H9 (cell line): ENCODE data around the gene TNPO2. TPM values are rescaled to one million over a fixed set of nuclear protein-coding genes. Genes with fewer than 3 reads are reported as not detected.

Experiments used
- DNase-seq: peaks from one replicate; pipeline ENCODE4 v3.0.0-alpha.2; 2017
- H2AFZ ChIP-seq: one replicate; pipeline ENCODE4 v1.6.1; 2013; ENCODE audit warnings: mild to moderate bottlenecking, low read length, control low read depth, moderate library complexity
- H2AK5ac ChIP-seq: 2 replicates; pipeline ENCODE4 v1.6.1; 2013; ENCODE audit warnings: low read length, control low read depth, mixed read lengths; ENCODE audit not compliant: insufficient read length
- H2BK120ac ChIP-seq: one replicate; pipeline ENCODE4 v1.6.1; 2013; ENCODE audit warnings: low read depth, mild to moderate bottlenecking, low read length, control low read depth, inconsistent platforms; ENCODE audit not compliant: poor library complexity, severe bottlenecking
- H2BK12ac ChIP-seq: 2 replicates; pipeline ENCODE4 v1.6.1; 2013; ENCODE audit warnings: low read length, control low read depth, mixed read lengths, low read depth; ENCODE audit not compliant: insufficient read length
- H2BK15ac ChIP-seq: 2 replicates; pipeline ENCODE4 v1.6.1; 2013; ENCODE audit warnings: low read depth, low read length, control low read depth
- H2BK20ac ChIP-seq: one replicate; pipeline ENCODE4 v1.6.1; 2013; ENCODE audit warnings: low read depth, mild to moderate bottlenecking, low read length, control low read depth, inconsistent platforms; ENCODE audit not compliant: poor library complexity, severe bottlenecking
- H2BK5ac ChIP-seq: 2 replicates; pipeline ENCODE4 v1.6.1; 2013; ENCODE audit warnings: low read length, control low read depth, mixed read lengths; ENCODE audit not compliant: insufficient read length
- H3K14ac ChIP-seq: 2 replicates; pipeline ENCODE4 v1.6.1; 2013; ENCODE audit warnings: low read length, control low read depth; ENCODE audit not compliant: insufficient read depth
- H3K18ac ChIP-seq: 2 replicates; pipeline ENCODE4 v1.6.1; 2013; ENCODE audit warnings: low read depth, mild to moderate bottlenecking, mixed read lengths, low read length, control low read depth; ENCODE audit not compliant: insufficient read length
- H3K23ac ChIP-seq: 2 replicates; pipeline ENCODE4 v1.6.1; 2013; ENCODE audit warnings: low read length, control low read depth, mixed read lengths, low read depth; ENCODE audit not compliant: insufficient read length
- H3K23me2 ChIP-seq: 2 replicates; pipeline ENCODE4 v1.6.1; 2013; ENCODE audit warnings: low read depth, mild to moderate bottlenecking, mixed read lengths, low read length, control low read depth; ENCODE audit not compliant: insufficient read length, poor library complexity, severe bottlenecking
- H3K27ac ChIP-seq: 2 replicates; pipeline ENCODE4 v1.5.1; 2013; ENCODE audit warnings: low read length, control low read depth, mixed read lengths, low read depth; ENCODE audit not compliant: insufficient read length
- H3K27me3 ChIP-seq: 2 replicates; pipeline ENCODE4 v1.6.1; 2013; ENCODE audit warnings: low read length, control low read depth, inconsistent platforms; ENCODE audit not compliant: insufficient read depth
- H3K4ac ChIP-seq: 2 replicates; pipeline ENCODE4 v1.6.1; 2013; ENCODE audit warnings: low read depth, mild to moderate bottlenecking, control low read depth, inconsistent platforms, low read length, moderate library complexity
- H3K4me1 ChIP-seq: 2 replicates; pipeline ENCODE4 v1.6.1; 2013; ENCODE audit warnings: low read length, control low read depth, inconsistent platforms; ENCODE audit not compliant: insufficient read depth
- H3K4me2 ChIP-seq: 2 replicates; pipeline ENCODE4 v1.6.1; 2013; ENCODE audit warnings: low read length, control low read depth, mixed read lengths; ENCODE audit not compliant: insufficient read length, insufficient read depth
- H3K56ac ChIP-seq: 2 replicates; pipeline ENCODE4 v1.6.1; 2013; ENCODE audit warnings: low read depth, mild to moderate bottlenecking, mixed read lengths, low read length, control low read depth; ENCODE audit not compliant: insufficient read length
- H3K79me1 ChIP-seq: 2 replicates; pipeline ENCODE4 v1.6.1; 2013; ENCODE audit warnings: low read depth, mild to moderate bottlenecking, moderate library complexity, low read length, control low read depth, inconsistent platforms; ENCODE audit not compliant: insufficient read depth, poor library complexity, severe bottlenecking
- H3K79me2 ChIP-seq: 2 replicates; pipeline ENCODE4 v1.6.1; 2013; ENCODE audit warnings: low read length, control low read depth, inconsistent platforms; ENCODE audit not compliant: insufficient read depth
- H3K9ac ChIP-seq: 2 replicates; pipeline ENCODE4 v1.6.1; 2013; ENCODE audit warnings: low read length, control low read depth, mixed read lengths; ENCODE audit not compliant: insufficient read length; ENCODE audit errors: extremely low read depth
- H3K9me3 ChIP-seq: one replicate; pipeline ENCODE4 v1.6.1; 2013; ENCODE audit warnings: low read depth, low read length, inconsistent platforms; ENCODE audit not compliant: control insufficient read depth
- H3T11ph ChIP-seq: one replicate; pipeline ENCODE4 v1.6.1; 2013; ENCODE audit warnings: mild to moderate bottlenecking, low read length, control low read depth, inconsistent platforms
- H4K20me1 ChIP-seq: one replicate; pipeline ENCODE4 v1.6.1; 2013; ENCODE audit not compliant: control insufficient read depth, insufficient read length, insufficient read depth
- H4K5ac ChIP-seq: 2 replicates; pipeline ENCODE4 v1.6.1; 2013; ENCODE audit warnings: low read depth, mild to moderate bottlenecking, mixed read lengths, low read length, control low read depth; ENCODE audit not compliant: insufficient read length
- H4K8ac ChIP-seq: replicated peaks from 2 replicates; pipeline ENCODE4 v1.6.1; 2013; ENCODE audit warnings: low read length, control low read depth, mixed read lengths, low read depth; ENCODE audit not compliant: insufficient read length
- H4K91ac ChIP-seq: 2 replicates; pipeline ENCODE4 v1.6.1; 2013; ENCODE audit warnings: low read depth, mild to moderate bottlenecking, moderate library complexity, mixed read lengths, low read length, control low read depth; ENCODE audit not compliant: insufficient read length
- H3K27ac Mint-ChIP-seq, 3 experiments: 2 replicates in 2 of 3; 3 replicates in 1 of 3; pipeline ENCODE4 v1.8.0; 2020 to 2021; ENCODE audit warnings: mixed read lengths in 3 of 3, mild to moderate bottlenecking in 1 of 3, moderate library complexity in 1 of 3
- H3K27me3 Mint-ChIP-seq: 2 replicates; pipeline ENCODE4 v1.8.0; 2021; ENCODE audit warnings: low read depth, mild to moderate bottlenecking, moderate library complexity, mixed read lengths
- H3K36me3 Mint-ChIP-seq, 3 experiments: 2 replicates in 2 of 3; 3 replicates in 1 of 3; pipeline ENCODE4 v1.8.0; 2020 to 2021; ENCODE audit warnings: low read depth in 3 of 3, mixed read lengths in 3 of 3; ENCODE audit not compliant: insufficient read depth in 1 of 3
- H3K4me1 Mint-ChIP-seq, 2 experiments: 2 replicates each; pipeline ENCODE4 v1.8.0; 2020; ENCODE audit warnings: mixed read lengths in 2 of 2
- H3K4me3 Mint-ChIP-seq, 2 experiments: 2 replicates in 1 of 2; 3 replicates in 1 of 2; pipeline ENCODE4 v1.8.0; 2020 to 2021; ENCODE audit warnings: mild to moderate bottlenecking in 2 of 2, mixed read lengths in 2 of 2, moderate library complexity in 1 of 2
- H3K9me3 Mint-ChIP-seq, 2 experiments: 2 replicates in 1 of 2; 3 replicates in 1 of 2; pipeline ENCODE4 v1.8.0; 2020; ENCODE audit warnings: mild to moderate bottlenecking in 2 of 2, mixed read lengths in 2 of 2, moderate library complexity in 1 of 2
- CTCF ChIP-seq: fragments of 200-600 bp; sonication (generic); conservative IDR thresholded peaks from 3 replicates; pipeline ENCODE4 v1.8.0; 2021; ENCODE audit warnings: antibody characterized with exemption, mild to moderate bottlenecking
- WGBS: extraction: QIAGEN DNeasy Blood & Tissue Kit; methylation state at CpG from one replicate; pipeline ENCODE4 v1.1.7; 2013; ENCODE audit warnings: missing lambda C conversion rate, low lambda C conversion rate, mixed read lengths; ENCODE audit not compliant: insufficient read length; ENCODE audit errors: extremely low coverage; 5-methylcytosine and 5-hydroxymethylcytosine counted together
- total RNA-seq: library from RNA; stranded (reverse); gene quantifications from 2 replicates; pipeline ENCODE4 v1.2.1, GENCODE V29; 2021

The TNPO2 gene
- total RNA-seq, 1 experiment from 2014 or later, result 159 TPM

DNA sequence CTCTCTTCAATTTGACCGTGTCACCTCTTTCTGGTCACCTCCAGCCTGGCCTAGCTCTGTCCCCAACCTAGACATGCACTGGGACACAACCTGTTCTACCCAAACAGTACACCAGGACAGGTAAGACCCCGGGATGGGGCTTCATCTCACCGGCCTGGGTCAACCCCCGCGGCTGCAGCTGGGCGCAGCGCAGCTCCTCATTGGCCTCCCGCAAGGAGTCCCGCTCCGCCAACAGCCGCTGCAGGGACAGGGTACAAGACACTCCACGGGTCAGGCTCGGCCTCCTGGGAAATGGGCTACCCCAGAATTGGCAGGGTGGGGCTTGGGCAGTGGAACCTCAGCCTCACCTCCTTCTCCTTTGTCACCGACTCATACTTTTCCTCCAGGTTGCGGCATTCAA, 43.9 kb upstream of the TNPO2 start:
- no peak overlapping the region for H3K4me2 ChIP-seq
- H3K27me3 ChIP-seq, result no peaks in the 10 kb centered on the region
- Mint-ChIP-seq H3K9me3 (no peaks in the 10 kb centered on the region), H3K4me3 (peak overlapping the region in 1 of 2 experiments; percentile 46; a peak in 1 of 5 replicates), H3K27ac (no peak overlapping the region; a peak in 1 of 7 replicates), H3K4me1 (peaks cover 13 to 21% of the 10 kb centered on the region in 2 experiments), H3K36me3 (peaks cover 34 to 57% (median 49%) of the 10 kb centered on the region in 3 experiments), H3K27me3 (no peaks in the 10 kb centered on the region)
- no peak overlapping the region for H3K56ac ChIP-seq
- TF ChIP-seq CTCF, result no peak
- H2BK12ac ChIP-seq, result no peak overlapping the region
- H4K20me1 ChIP-seq, result no peaks in the 10 kb centered on the region
- no peak overlapping the region for H4K5ac ChIP-seq
- H3T11ph ChIP-seq, result no peak overlapping the region
- no peak overlapping the region for H2BK20ac ChIP-seq
- H3K79me2 ChIP-seq, result no peaks in the 10 kb centered on the region
- H2BK15ac ChIP-seq, result no peak overlapping the region
- H2AK5ac ChIP-seq, result no peak overlapping the region
- no peak overlapping the region for H3K9ac ChIP-seq
- no peak for DNase-seq
- no peaks in the 10 kb centered on the region for H3K79me1 ChIP-seq
- no peak overlapping the region for H3K4ac ChIP-seq
- H3K18ac ChIP-seq, result no peak overlapping the region
- no peak overlapping the region for H2AFZ ChIP-seq
- no peak overlapping the region for H2BK5ac ChIP-seq
- H3K4me1 ChIP-seq, result no peaks in the 10 kb centered on the region; the same call in 1 of the 2 replicates
- H4K8ac ChIP-seq, result no peak overlapping the region
- no peak overlapping the region for H2BK120ac ChIP-seq
- no peak overlapping the region for H3K14ac ChIP-seq
- H3K27ac ChIP-seq, result no peak overlapping the region
- no CpG with 5 or more reads among the region's 15 CpGs for WGBS
- H4K91ac ChIP-seq, result no peak overlapping the region
- no peaks in the 10 kb centered on the region for H3K9me3 ChIP-seq
- no peak overlapping the region for H3K23ac ChIP-seq
- H3K23me2 ChIP-seq, result no peaks in the 10 kb centered on the region
